HG02571 (cell line): Measurements from ENCODE around the gene ZMIZ1.

Source experiments
- ATAC-seq: cut with Tn5 transposase; IDR thresholded peaks from one replicate; pipeline ENCODE4 v1.9.1; 2021; ENCODE audit warnings: mild to moderate bottlenecking, moderate library complexity; ENCODE audit not compliant: unreplicated experiment

The ZMIZ1 gene

DNA sequence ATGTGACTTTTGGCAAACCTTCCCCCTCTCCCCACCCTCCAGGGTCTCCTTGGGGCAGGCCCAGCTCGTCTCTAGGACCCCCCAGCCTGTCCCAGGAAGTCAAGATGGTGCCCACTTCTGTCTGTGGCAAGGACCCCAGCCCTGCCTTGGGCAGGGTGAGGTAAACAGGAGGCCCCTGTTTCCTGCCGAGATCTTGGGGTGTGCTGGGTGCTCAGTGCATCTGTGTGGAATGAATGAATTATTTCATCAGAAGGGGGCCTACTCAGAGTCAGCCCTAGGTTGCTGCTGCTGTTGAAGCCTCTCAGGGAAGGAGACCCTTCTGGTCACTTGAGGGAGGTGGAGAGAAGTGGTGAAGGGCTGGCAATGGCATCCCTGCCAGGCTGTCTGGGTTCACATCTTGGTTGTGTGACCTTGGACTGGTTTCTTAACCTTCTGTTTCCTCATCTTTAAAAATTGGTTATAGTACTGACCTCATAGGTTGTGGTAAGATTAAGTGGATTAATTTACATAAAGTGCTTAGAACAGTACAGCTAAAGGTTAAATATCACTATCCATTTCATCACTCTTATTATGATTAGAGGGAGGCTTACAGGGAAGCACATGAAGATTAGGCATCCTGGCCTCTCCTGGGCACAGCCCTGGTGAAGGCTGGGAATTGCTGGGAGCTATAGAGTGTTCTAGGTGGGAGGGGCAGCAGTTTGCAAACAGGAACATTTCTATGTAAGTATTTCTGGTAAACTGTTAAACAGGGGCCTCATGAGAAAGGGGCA lies 67.7 kb downstream of the ZMIZ1 start:
- ATAC-seq, result no peak

DNA sequence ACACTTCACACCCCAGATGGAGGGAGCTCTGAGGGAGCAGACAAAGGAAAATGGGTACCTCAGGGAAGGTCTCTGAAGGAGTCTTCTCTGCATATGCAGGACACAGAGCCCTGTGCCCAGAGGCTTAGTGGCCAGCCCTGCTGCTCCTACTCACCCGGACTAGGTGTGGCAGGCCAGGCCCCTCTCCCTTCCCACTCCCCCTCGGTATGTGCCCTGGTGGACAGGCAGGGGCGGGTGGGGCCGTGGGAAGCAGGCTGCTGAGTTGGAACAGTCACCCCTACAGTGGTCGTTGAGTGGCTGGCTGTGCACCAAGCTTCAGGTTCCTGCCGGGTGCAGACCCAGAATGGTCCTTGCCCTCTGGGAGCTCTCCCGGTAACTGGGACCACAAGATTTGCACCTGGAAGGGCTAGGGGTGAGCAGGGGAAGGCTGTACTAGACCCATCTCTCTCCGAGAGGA lies 68.6 kb downstream of the ZMIZ1 start:
- peak; percentile 13 for ATAC-seq

- ATAC-seq, result peak; percentile 67
Observed at GRCh38 chr10:79137826-79138225, 69.1 kb downstream of the ZMIZ1 start.

DNA sequence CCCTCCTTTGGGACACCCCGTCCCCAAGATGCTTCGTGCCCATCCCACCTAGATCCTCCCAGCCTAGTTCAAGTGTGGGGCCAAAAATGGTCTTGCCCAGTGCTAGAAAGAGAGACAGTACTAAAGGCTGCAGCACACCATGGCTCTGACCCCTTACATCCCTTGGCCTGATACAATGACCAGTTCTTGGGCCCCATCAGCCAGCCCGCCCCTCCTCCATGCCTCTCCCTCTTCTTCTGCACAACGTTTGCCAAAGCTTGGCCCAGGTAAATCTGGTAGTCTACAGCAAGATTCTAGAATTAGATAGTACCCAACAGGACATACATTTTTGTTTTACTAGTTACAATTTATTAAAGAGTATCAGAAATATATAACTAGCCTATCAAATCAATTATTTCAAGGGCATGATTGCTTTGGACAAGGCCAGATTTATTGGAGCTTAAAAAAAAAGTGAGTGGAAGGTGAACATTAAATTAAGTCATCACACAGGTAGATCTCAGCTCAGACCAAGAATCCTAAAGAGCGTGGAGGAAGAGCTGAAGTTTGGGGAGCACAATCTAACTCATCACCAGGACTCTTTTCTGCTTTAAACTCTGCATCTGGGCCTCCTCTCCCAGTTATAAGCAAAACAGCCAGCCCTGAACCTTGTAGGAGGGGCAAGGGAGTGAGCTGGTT lies 69.8 kb downstream of the ZMIZ1 start:
- ATAC-seq, result no peak

- ATAC-seq, result no peak
Observed at GRCh38 chr10:79139124-79139835, 70.5 kb downstream of the ZMIZ1 start.

DNA sequence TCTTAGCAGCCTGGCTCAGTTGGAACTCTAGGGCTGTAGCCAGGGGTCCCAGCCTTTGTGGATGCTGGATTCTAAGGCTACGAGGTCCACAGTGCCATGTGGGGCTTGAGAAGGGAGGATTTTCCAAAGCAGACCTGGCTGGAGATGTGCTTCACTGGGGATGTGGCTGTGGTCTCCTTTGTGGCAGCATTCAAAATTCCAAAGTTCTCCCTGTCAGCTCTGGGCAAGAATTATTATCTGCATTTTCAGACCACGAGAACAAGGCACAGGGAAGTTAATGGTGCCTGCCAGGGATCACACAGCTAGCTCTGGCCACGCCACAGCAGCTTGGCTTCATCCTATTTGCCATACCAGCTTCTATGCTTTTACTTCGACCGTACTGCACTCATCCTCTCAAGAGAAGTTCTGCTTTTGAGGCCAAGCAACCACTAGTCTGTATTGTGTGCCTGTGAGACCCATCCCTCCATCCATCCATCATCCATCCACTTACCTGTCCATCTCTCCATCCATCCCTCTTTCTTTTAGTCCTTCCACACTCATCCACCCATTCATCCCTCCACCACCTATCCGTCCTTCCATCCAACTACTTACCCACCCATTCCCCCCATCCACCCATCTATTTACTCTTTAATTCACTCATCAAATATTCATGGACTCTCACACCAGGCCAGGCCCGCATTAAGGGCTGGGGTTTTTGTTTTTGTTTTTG lies 71.5 kb downstream of the ZMIZ1 start:
- no peak for ATAC-seq

DNA sequence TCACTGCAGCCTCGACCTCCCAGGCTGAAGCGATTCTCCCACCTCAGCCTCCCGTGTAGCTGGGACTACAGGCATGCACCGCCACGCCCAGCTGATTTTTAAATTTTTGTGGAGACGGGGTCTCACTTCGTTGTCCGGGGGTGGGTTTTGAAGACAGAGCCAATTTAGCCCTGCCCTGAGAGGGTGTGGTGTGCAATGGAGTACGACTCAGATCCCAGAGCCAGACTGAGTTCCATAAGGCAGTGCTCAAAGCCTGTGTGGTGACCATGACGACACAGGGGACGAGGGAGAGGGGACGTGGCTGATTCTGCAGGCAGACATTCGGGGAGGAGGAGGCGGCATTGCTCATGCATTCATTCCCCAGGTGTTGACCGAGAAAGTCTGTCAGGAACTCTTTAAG lies 72.1 kb downstream of the ZMIZ1 start:
- ATAC-seq, result no peak

- ATAC-seq, result no peak
Observed at GRCh38 chr10:79142064-79142491, 73.3 kb downstream of the ZMIZ1 start.

GRCh38 chr10:79142522-79143309 lies 74.0 kb downstream of the ZMIZ1 start:
- ATAC-seq, result no peak

DNA sequence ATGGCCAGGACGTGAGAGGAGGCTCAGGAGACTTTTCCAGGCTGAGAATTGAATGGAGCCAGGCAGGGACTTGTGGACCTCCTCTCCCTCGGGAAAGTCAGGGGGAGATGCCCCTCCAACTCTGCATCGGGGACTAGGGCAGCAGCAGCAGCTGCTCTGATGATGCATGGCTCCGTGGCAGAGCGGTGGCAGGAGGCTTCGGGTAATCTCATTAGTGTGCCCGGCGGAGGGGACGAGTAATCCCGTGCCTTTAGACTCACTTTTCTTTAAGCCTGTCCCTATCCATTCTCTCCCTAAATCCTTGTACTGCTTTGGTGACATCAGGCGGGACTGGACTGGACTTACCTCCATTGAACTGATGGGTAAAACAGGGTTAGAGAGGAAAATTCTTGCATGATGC lies 75.1 kb downstream of the ZMIZ1 start:
- no peak for ATAC-seq

DNA sequence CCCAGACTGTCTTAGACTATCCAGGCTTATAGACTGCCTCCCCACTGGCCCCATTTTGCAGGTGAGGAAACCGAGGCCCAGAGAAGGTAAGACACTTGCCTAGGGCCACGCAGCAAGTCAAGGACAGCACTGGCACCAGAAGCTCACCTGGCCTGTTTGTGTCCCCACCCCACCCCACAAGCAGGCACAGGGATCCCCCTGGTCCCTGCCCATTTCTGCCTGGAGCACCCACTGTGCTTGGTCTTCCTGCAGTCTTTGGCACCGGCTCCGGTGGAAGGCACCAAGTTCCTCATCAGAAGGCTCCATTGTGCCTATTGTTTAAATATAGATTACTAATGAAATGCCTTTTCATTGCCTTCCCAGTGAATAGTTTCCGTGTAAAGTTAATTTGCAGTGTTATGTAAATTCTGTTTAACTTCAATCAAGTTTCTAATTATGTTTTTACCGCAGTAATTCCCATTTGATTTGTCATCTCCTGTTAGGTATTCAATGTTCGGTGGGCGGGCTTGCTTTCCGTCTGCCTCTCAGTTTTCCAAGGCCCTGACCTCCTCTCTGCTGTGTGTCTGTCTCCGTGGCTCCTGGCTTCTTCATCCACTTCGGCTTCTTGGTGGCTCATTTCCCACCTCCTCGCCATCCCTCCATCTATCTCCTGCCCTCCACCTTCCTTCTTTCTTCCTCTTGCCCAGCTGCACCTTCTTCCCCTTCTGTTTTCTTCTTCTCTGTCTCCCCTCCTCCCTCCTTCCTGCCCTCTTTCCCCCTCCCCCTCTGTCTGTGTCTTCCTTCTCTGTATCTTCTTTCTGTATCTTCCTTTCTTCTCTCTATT lies 75.8 kb downstream of the ZMIZ1 start:
- no peak for ATAC-seq

DNA sequence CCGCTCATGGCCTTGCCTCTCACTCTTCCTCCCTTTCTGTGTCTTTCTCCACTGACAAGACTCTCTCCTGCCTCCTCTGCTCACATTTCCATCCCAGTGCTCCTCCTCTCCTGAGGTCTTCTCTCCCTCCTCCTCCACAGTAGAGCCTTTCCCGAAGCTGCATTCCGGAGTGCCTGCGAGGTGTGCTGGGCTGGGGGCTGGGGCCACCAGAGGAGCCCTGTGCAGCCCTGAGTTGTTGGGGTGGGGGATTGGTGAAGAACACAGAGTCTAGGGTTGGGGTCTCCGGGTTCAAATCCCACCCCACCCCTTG lies 76.4 kb downstream of the ZMIZ1 start:
- ATAC-seq, result no peak

DNA sequence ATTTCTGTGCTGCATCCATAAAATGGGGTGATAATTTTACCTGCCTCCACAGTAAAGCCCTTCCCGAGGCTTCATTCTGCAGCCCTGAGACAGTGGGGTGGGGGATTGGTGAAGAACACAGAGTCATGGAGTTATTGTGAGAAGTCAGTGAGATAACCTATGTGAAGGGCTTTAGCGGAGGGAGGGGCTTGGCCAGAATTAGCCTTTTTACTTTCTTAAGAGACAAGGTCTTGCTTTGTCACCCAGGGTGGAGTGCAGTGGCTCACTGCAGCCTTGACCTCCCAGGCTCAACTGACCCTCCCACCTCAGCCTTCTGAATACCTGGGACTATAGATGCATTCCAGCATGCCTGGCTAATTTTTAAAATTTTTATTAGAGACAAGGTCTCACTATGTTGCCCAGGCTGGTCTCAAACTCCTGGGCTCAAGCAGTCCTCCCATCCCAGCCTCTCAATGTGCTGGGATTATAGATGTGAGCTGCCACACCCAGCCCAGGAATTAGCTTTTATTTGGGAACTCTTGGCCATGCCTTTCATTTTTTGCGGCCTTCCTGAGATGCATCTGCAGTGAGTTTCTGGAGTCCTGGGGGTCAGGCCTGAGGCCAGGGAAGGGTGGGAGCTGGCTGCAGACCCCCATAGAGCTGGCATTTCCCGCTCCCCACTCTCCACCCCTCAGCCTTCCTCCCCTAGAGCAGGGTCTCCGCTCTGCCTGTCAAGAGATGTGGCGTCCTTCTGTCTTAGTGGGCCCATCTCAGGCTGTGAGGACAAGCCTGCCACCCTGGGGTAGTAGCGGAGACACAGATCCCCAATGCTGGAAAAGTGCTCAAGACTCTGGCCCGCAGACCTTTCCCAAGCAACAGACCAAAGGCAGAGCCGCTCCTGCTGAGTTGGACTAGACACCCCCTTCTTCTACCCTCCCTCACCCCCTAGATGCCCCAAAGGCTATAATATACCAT lies 77.0 kb downstream of the ZMIZ1 start:
- no peak for ATAC-seq

DNA sequence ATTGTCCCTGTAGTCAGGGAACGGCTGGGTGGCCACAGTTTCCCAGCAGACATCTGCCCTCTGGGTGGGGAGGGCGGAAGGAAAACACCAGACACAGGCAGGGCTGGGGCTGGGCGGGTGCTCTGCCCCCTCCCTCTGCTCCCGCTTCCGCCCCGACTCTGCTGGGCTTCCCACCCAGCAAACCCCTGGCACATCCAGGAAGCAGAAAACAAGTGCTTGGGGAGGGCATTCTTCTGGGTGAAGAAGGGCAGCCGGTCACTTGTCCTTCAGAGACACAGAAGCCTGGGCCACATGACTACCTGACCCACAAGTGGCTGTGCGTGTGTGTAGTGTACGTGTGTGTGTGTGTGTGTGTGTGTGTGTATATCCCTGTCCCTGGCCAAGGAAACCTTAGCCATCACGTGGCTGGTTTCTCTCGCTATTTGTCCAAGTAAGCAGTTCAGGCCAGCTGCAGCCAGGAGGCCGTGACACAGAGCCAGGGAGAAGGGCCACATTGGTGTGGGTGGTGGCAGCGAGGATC lies 77.9 kb downstream of the ZMIZ1 start:
- no peak for ATAC-seq

DNA sequence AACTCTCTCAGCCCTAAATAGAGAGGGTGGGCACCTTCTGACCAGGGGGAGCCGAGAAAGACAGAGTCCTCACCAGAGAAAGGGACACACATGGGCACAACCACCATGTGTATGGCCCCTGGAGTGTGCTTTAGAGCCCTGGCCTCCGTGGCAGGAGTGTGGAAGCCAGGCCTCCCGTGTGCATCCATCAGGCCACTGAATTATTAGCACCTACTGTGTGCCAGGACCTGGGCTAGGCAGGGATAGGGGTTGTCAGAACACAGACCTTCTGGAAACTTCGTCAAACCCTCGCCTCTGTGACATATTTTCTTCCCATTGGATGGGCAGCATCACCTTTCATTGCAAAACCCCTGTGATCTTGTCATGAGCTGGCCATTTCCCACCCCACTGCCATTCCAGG lies 78.5 kb downstream of the ZMIZ1 start:
- ATAC-seq, result no peak

GRCh38 chr10:79147796-79148451 lies 79.2 kb downstream of the ZMIZ1 start:
- no peak for ATAC-seq

DNA sequence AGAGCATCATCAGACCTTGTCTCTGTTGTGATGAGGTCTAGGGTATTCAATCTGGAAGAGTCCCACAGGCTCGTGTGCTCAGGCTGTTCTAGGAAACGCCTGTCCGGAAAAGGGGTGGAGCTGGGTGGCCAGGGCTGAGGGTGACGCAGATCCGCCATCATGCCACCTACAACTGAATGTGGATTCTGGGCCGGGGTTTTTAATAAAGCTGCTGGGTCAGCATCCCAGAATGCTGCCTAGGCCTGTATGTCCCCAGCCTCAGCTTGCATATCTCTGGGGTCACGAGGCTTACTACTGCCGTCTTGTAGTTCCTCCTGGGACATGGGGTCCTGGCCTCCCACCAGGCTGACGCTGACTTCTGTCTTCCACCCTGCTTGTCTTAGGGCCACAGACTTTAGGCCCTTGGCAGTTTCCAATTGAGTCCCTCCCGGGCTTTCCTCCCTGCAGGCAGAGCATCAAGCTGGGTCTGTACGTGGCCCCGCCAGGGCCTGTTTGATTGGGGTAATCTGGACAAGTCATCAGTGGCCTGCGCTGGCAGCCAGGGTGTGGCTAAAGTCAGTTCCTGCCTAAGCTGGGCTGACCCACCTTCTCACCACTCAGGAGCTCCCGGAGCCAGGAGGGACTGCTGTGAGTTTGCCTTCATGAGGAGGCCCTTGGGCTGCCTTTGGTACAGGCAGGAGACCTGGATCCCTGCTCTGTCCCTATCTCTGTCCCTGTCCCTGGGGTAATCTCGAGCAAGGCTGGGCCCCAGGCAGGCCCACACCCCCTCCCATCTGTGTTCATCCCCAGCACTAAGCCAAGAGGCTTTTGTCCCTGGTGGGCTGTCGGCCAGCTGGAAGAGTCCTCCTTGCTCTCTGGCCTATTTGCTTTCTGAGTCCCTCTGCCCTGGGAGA lies 79.9 kb downstream of the ZMIZ1 start:
- no peak for ATAC-seq
